Fibroblast of skin of right quadriceps (primary cell): ENCODE results near the gene RACGAP1.
A peak's percentile ranks its signal among the peaks of the same experiment; 100 is the strongest.

Experiments used
- DNase-seq: peaks from one replicate; pipeline ENCODE4 v3.0.0-alpha.2; 2013

Gene RACGAP1

GRCh38 chr12:49967042-49967776 lies 58.1 kb downstream of the RACGAP1 start:
- peak; percentile 78 for DNase-seq

GRCh38 chr12:49966511-49967041 lies 58.7 kb downstream of the RACGAP1 start:
- DNase-seq, result no peak

GRCh38 chr12:49965836-49966235 lies 59.5 kb downstream of the RACGAP1 start:
- no peak for DNase-seq

GRCh38 chr12:49964849-49965624 lies 60.3 kb downstream of the RACGAP1 start:
- DNase-seq, result no peak

GRCh38 chr12:49963976-49964815 lies 61.1 kb downstream of the RACGAP1 start:
- no peak for DNase-seq

GRCh38 chr12:49962861-49963765 lies 62.2 kb downstream of the RACGAP1 start:
- DNase-seq, result no peak

GRCh38 chr12:49961993-49962764 lies 63.1 kb downstream of the RACGAP1 start:
- DNase-seq, result no peak

GRCh38 chr12:49961111-49961922 lies 64.0 kb downstream of the RACGAP1 start, which contains the start of gene AQP5:
Gene AQP5 (plus strand): TSS chr12:49961872. CDS start chr12:49962018, 146 bp downstream.
- no peak for DNase-seq

- DNase-seq, result no peak
Observed at GRCh38 chr12:49960474-49961110, 64.7 kb downstream of the RACGAP1 start.

- no peak for DNase-seq
Observed at GRCh38 chr12:49959685-49960473, 65.4 kb downstream of the RACGAP1 start.

- DNase-seq, result no peak
Observed at GRCh38 chr12:49957570-49957967, 67.7 kb downstream of the RACGAP1 start.

- no peak for DNase-seq
Observed at GRCh38 chr12:49956663-49957569, 68.4 kb downstream of the RACGAP1 start.

- DNase-seq, result no peak
Observed at GRCh38 chr12:49955899-49956662, 69.2 kb downstream of the RACGAP1 start.

GRCh38 chr12:49954863-49955830 lies 70.1 kb downstream of the RACGAP1 start:
- DNase-seq, result no peak
